ENCODE results near the gene GNB1. TPM values are rescaled to one million over a fixed set of nuclear protein-coding genes. Genes with fewer than 3 reads are reported as not detected.
A peak's percentile ranks its signal among the peaks of the same experiment; 100 is the strongest.

Gene GNB1
- total and polyA plus RNA-seq, 9 of the 15 experiments (the other 6 are each of a cell fraction or from before 2014, with no cell fraction given), result 34.3 to 388 (median 114) TPM

GRCh38 chr1:1907098-1907736 lies 16.3 kb upstream of the GNB1 start (continued):
- peak; percentile 43; the same call in 1 of the 2 replicates for TF ChIP-seq MECOM (CRISPR knock-in tag; IDR thresholded peaks at IDR 0.05)
- TF ChIP-seq CEBPG (CRISPR knock-in tag; IDR thresholded peaks at IDR 0.05), result peak; percentile 98
- TF ChIP-seq CEBPG (tag; conservative IDR thresholded peaks at IDR 0.05 in 1 of 2, IDR thresholded peaks at IDR 0.05 in 1 of 2), result peak; percentile 14 to 91; a peak in 3 of 4 replicates
- peak; percentile 12; the same call in 1 of the 2 replicates for TF ChIP-seq ZNF707 (CRISPR knock-in tag; conservative IDR thresholded peaks at IDR 0.05)
- TF ChIP-seq CTBP1 (IDR thresholded peaks at IDR 0.05; ENCODE audit: borderline replicate concordance), result peak; percentile 46; the same call in 1 of the 2 replicates
- no peak for TF ChIP-seq ZNF764 (CRISPR knock-in tag; IDR thresholded peaks at IDR 0.05; ENCODE audit: low read depth)
- peak; percentile 9 for TF ChIP-seq FIP1L1 (IDR thresholded peaks at IDR 0.05; ENCODE audit: low read depth, low read length, poor library complexity, severe bottlenecking)
- TF ChIP-seq AFF4 (CRISPR knock-in tag; IDR thresholded peaks at IDR 0.05), result no peak
- TF ChIP-seq MGA (IDR thresholded peaks at IDR 0.05), result peak; percentile 89
- TF ChIP-seq HBP1 (CRISPR knock-in tag; IDR thresholded peaks at IDR 0.05), result peak; percentile 38; the same call in 1 of the 2 replicates
